ENCODE data around the gene LYRM4. TPM values are rescaled to one million over a fixed set of nuclear protein-coding genes. Genes with fewer than 3 reads are reported as not detected.

LYRM4 gene
- total RNA-seq, 1 donor from 2014 or later, result 20.4 TPM

DNA sequence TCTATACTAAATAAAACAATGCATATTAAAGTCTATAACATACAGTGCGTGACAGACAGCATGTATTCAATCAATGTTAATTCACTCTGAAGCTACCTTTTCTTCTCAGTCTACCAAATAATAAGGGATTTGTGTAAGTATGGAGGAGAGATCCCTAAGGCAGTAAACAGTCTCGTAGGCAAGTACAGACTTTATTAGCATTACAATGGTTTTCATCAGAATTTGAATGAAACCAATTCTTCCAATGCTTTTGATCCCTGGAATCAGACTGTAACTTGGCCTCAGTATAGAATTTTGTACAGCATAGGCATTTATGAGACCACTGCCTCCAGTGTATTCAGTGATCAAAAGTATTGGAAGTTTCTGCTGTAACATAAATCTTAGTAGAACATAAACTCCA lies 19.5 kb downstream of the LYRM4 start:
- ATAC-seq (no peak), DNase-seq (no peak)
- no peak overlapping the region for H3K27ac ChIP-seq
- H3K4me1 ChIP-seq, result no peaks in the 10 kb centered on the region
- intact Hi-C loops (cut with DNase I), result no loop called here
- no peaks in the 10 kb centered on the region for H3K9me3 ChIP-seq
- H3K36me3 ChIP-seq, result no peaks in the 10 kb centered on the region
- TF ChIP-seq, protein P1, sequence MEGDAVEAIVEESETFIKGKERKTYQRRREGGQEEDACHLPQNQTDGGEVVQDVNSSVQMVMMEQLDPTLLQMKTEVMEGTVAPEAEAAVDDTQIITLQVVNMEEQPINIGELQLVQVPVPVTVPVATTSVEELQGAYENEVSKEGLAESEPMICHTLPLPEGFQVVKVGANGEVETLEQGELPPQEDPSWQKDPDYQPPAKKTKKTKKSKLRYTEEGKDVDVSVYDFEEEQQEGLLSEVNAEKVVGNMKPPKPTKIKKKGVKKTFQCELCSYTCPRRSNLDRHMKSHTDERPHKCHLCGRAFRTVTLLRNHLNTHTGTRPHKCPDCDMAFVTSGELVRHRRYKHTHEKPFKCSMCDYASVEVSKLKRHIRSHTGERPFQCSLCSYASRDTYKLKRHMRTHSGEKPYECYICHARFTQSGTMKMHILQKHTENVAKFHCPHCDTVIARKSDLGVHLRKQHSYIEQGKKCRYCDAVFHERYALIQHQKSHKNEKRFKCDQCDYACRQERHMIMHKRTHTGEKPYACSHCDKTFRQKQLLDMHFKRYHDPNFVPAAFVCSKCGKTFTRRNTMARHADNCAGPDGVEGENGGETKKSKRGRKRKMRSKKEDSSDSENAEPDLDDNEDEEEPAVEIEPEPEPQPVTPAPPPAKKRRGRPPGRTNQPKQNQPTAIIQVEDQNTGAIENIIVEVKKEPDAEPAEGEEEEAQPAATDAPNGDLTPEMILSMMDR (IDR thresholded peaks at IDR 0.05), result no peak
- H3K4me3 ChIP-seq, result no peak overlapping the region
- no peaks in the 10 kb centered on the region for H3K27me3 ChIP-seq

DNA sequence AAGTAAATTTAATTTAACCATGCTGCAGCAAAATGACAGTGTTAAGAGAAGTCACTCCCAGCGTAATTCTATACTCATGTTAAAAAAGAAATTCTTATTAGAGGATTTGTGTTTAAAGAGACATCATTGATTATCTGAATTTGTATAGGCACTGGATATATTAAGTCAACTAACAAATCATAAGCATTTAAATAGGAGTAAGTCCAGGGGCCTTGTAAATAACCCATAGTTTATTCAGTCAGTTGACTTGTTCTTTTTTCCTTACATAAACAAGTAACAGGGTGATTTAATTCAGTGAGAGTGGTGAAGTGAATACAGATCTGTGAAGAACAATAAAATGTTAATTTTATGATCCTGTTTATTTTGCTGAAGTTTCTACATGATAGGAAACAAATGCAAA lies 22.4 kb downstream of the LYRM4 start:
- H3K27me3 ChIP-seq, result no peaks in the 10 kb centered on the region
- intact Hi-C loops (cut with DNase I), result no loop called here
- no peaks in the 10 kb centered on the region for H3K4me1 ChIP-seq
- H3K4me3 ChIP-seq, result no peak overlapping the region
- TF ChIP-seq, protein P1 (IDR thresholded peaks at IDR 0.05), result no peak
- no peak overlapping the region for H3K27ac ChIP-seq
- peaks cover 5% of the 10 kb centered on the region for H3K36me3 ChIP-seq
- H3K9me3 ChIP-seq, result no peaks in the 10 kb centered on the region
- DNase-seq (no peak), ATAC-seq (no peak)

DNA sequence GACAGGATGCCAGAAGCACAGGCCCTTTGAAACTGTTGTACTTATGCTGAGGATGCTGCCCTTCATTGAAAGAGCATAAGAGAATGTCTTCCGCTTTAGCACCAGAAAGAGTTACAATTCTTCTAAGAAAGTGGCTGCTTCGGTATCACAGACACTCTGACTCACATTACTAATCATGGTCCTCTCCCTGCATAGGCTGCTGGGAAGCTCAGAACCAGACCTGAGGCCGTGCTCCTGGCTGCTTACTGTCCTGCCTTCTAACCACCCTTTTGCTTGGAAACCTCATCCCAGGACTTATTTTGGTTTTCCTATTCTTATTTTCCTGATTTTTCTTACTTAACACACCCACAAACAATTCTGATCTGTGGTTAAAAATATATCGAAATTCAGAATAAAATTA lies 22.9 kb downstream of the LYRM4 start:
- Histone ChIP-seq H3K4me3 (no peak overlapping the region), H3K27ac (no peak overlapping the region), H3K4me1 (no peaks in the 10 kb centered on the region), H3K27me3 (no peaks in the 10 kb centered on the region), H3K9me3 (no peaks in the 10 kb centered on the region), H3K36me3 (peaks cover 5% of the 10 kb centered on the region)
- TF ChIP-seq, protein P1 (IDR thresholded peaks at IDR 0.05), result no peak
- DNase-seq (no peak), ATAC-seq (no peak)
- intact Hi-C loops (cut with DNase I), result no loop called here

GRCh38 chr6:5235830-5236229 lies 24.9 kb downstream of the LYRM4 start:
- no peak overlapping the region for H3K4me3 ChIP-seq
- no peaks in the 10 kb centered on the region for H3K27me3 ChIP-seq
- H3K4me1 ChIP-seq, result no peaks in the 10 kb centered on the region
- H3K36me3 ChIP-seq, result peaks cover 5% of the 10 kb centered on the region
- TF ChIP-seq, protein P1 (IDR thresholded peaks at IDR 0.05), result no peak
- ATAC-seq (no peak), DNase-seq (no peak)
- intact Hi-C loops (cut with DNase I), result no loop called here
- no peaks in the 10 kb centered on the region for H3K9me3 ChIP-seq
- H3K27ac ChIP-seq, result no peak overlapping the region

DNA sequence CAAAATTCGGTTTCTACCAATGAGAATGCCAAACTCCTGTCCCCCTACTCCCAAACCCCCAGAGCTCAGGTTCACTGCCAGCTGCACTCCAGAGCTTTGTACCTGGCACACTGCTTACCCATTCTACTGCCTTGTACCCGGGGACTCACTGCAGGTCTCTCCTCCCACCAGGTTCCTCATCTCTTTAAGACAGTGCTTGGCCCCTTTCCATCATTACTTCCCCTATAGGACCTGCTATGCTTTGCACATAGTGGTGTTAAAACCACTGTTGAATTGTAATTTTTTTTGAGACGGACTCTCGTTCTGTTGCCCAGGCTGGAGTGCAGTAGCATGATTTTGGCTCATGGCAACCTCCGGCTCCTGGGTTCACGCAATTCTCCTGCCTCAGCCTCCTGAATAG lies 25.9 kb downstream of the LYRM4 start:
- TF ChIP-seq, protein P1 (IDR thresholded peaks at IDR 0.05), result no peak
- intact Hi-C loops (cut with DNase I), result no loop called here
- Histone ChIP-seq H3K9me3 (no peaks in the 10 kb centered on the region), H3K4me3 (no peak overlapping the region), H3K27me3 (no peaks in the 10 kb centered on the region), H3K4me1 (no peaks in the 10 kb centered on the region), H3K36me3 (peaks cover 5% of the 10 kb centered on the region), H3K27ac (no peak overlapping the region)
- ATAC-seq, result peak; percentile 59
- no peak for DNase-seq

GRCh38 chr6:5231289-5231688 lies 29.5 kb downstream of the LYRM4 start:
- DNase-seq (no peak), ATAC-seq (no peak)
- Histone ChIP-seq H3K27ac (no peak overlapping the region), H3K36me3 (peaks cover 5% of the 10 kb centered on the region), H3K4me1 (no peaks in the 10 kb centered on the region), H3K27me3 (no peaks in the 10 kb centered on the region), H3K9me3 (no peaks in the 10 kb centered on the region), H3K4me3 (no peak overlapping the region)
- TF ChIP-seq, protein P1 (IDR thresholded peaks at IDR 0.05), result no peak
- intact Hi-C loops (cut with DNase I), result no loop called here

All from upper lobe of right lung (tissue), 1 donor.